PC-3 (cell line): ENCODE data around the gene FYN. TPM values are rescaled to one million over a fixed set of nuclear protein-coding genes. Genes with fewer than 3 reads are reported as not detected.

ENCODE experiments used
- ATAC-seq: fragments of 200-7000 bp; cut with Tn5 transposase; 2 replicates; pipeline ENCODE4 v1.9.1; 2020; ENCODE audit warnings: mild to moderate bottlenecking, moderate library complexity
- BruUV-seq: library from RNA; stranded (reverse); fragments of 400-500 nt; replicated peaks from 2 replicates; lab custom pipeline; 2021; lab: Mats Ljungman, UMichigan
- CTCF ChIA-PET: fragments of 300-600 bp; sonication (Branson Sonifier 250); formaldehyde crosslinking; loops from one replicate; lab custom pipeline; 2022; ENCODE audit warnings: antibody characterized with exemption; lab: Charles Lee
- POLR2A ChIA-PET: fragments of 300-600 bp; sonication (Branson Sonifier 250); formaldehyde crosslinking; loops from one replicate; lab custom pipeline; 2022; ENCODE audit warnings: antibody characterized with exemption; ENCODE audit not compliant: unreplicated experiment; lab: Charles Lee
- DNase-seq: peaks from one replicate; pipeline ENCODE4 v3.0.0-alpha.2; 2015
- H2AFZ ChIP-seq: fragments of 300-600 bp; sonication (generic); 2 replicates; pipeline ENCODE4 v1.6.0; 2016; ENCODE audit warnings: antibody characterized with exemption, low read length
- H3F3A ChIP-seq: fragments of 300-600 bp; sonication (generic); one replicate; pipeline ENCODE4 v1.6.0; 2017; ENCODE audit warnings: antibody characterized with exemption, low read length, control low read depth, mild to moderate bottlenecking; ENCODE audit not compliant: unreplicated experiment
- H3K27ac ChIP-seq: fragments of 300-600 bp; sonication (generic); 2 replicates; pipeline ENCODE4 v1.5.1; 2016; ENCODE audit warnings: mild to moderate bottlenecking, low read length
- H3K27me3 ChIP-seq: fragments of 300-600 bp; sonication (generic); 2 replicates; pipeline ENCODE4 v1.6.1; 2016; ENCODE audit warnings: low read length, mixed read lengths
- H3K36me3 ChIP-seq: fragments of 300-600 bp; sonication (generic); 2 replicates; pipeline ENCODE4 v1.6.1; 2016; ENCODE audit warnings: low read depth, mixed run types, low read length, mixed read lengths
- H3K4me1 ChIP-seq: fragments of 300-600 bp; sonication (generic); 2 replicates; pipeline ENCODE4 v1.5.1; 2016; ENCODE audit warnings: low read length; ENCODE audit not compliant: insufficient read depth
- H3K4me2 ChIP-seq: fragments of 300-600 bp; sonication (generic); 2 replicates; pipeline ENCODE4 v1.6.0; 2016; ENCODE audit warnings: low read length
- H3K4me3 ChIP-seq: fragments of 300-600 bp; sonication (generic); 2 replicates; pipeline ENCODE4 v1.5.1; 2016; ENCODE audit warnings: mild to moderate bottlenecking, low read length, mixed read lengths
- H3K79me2 ChIP-seq: fragments of 300-600 bp; sonication (generic); 2 replicates; pipeline ENCODE4 v1.6.1; 2017; ENCODE audit warnings: low read length, mixed read lengths
- H3K9ac ChIP-seq: fragments of 300-600 bp; sonication (generic); 2 replicates; pipeline ENCODE4 v1.6.0; 2016; ENCODE audit warnings: mild to moderate bottlenecking, low read length
- H3K9me2 ChIP-seq: fragments of 300-600 bp; sonication (generic); replicated peaks from 2 replicates; pipeline ENCODE4 v1.6.1; 2016; ENCODE audit warnings: mixed run types, low read length, mixed read lengths
- H3K9me3 ChIP-seq: fragments of 300-600 bp; sonication (generic); 2 replicates; pipeline ENCODE4 v1.6.1; 2016; ENCODE audit warnings: low read length, mixed read lengths
- H4K20me1 ChIP-seq: fragments of 300-600 bp; sonication (generic); 2 replicates; pipeline ENCODE4 v1.6.1; 2016; ENCODE audit warnings: low read length, mixed read lengths
- CTCF ChIP-seq: fragments of 300-600 bp; sonication (generic); conservative IDR thresholded peaks from 2 replicates; pipeline ENCODE4 v1.5.1; 2017; ENCODE audit warnings: antibody characterized with exemption, low read depth, mild to moderate bottlenecking, low read length
- EZH2 ChIP-seq: fragments of 300-600 bp; sonication (generic); IDR thresholded peaks from one replicate; pipeline ENCODE4 v1.6.1; 2017; ENCODE audit warnings: antibody characterized with exemption, mild to moderate bottlenecking, low read length; ENCODE audit not compliant: unreplicated experiment
- EZH2phosphoT487 ChIP-seq: fragments of 300-600 bp; sonication (generic); IDR thresholded peaks from 2 replicates; pipeline ENCODE4 v1.6.1; 2018; ENCODE audit warnings: mild to moderate bottlenecking, antibody characterized with exemption, low read length, borderline replicate concordance
- intact Hi-C: fragments of 100-400 bp; cut with micrococcal nuclease; formaldehyde crosslinking; loops from 2 replicates; pipeline ENCODE4 v1.9.0; 2023
- total RNA-seq: library from RNA; depleted of rRNA; stranded (reverse); fragments of >200 nt; gene quantifications from 2 replicates; pipeline ENCODE4 v1.2.3, GENCODE V29; 2014

FYN gene
- total RNA-seq, 1 experiment from 2014 or later: 27.6 TPM

DNA sequence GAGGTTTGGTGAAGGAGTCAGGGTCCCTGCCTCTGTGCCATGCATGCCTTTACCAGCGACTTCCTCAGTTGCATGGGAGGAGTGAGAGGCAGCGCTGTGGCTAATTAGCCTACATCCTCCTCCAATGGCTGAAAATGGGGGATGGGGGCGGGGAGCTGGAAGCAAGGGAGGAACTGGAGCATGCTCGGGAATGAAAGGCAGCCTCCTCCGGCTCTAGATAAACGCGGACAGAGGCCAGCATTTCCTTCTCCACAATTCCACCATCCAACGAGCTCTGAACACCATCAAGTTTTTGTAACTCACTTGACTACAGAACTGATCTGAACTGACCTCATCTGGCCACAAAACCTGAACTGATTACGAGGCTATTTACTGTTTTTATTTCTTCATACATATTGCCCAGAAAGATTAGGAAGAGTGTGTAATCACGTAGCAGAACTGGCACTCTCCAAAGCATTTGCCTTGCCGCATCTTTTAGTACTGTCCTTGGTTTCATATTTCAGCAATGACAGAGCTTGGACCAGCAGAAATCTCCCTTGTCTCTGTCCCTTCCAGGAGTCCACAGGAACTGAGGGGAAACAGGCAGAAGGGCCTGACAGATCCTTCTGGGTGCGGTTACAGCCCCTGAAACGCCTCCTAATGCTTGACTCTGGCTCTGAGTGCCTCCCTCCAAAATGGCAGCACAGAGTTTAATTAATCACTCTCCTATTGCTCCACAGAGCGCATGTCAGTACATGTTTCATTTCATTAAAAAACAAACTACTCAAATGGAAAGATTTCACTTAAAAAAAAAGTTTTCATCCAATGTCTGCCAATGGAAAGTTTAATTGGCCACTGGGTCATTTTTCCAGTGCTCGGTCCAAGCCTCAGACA is 209.3 kb downstream of the FYN start:
- ATAC-seq: no peak
- no peak overlapping the region for H2AFZ ChIP-seq
- H3K4me1 ChIP-seq: peaks cover 9% of the 10 kb centered on the region
- no peak for DNase-seq
- no peaks in the 10 kb centered on the region for H3K27me3 ChIP-seq
- H3K79me2 ChIP-seq: no peaks in the 10 kb centered on the region
- CTCF ChIA-PET: no interaction called here
- H3K9me3 ChIP-seq: no peaks in the 10 kb centered on the region
- no peak overlapping the region for H3K4me3 ChIP-seq
- H3K9me2 ChIP-seq: no peaks in the 10 kb centered on the region
- POLR2A ChIA-PET: no interaction called here
- H4K20me1 ChIP-seq: no peaks in the 10 kb centered on the region
- BruUV-seq: no TSS peak
- TF ChIP-seq EZH2phosphoT487 (no peak), EZH2 (no peak), CTCF (no peak)
- no peaks in the 10 kb centered on the region for H3K36me3 ChIP-seq
- no peaks in the 10 kb centered on the region for H3F3A ChIP-seq
- no peak overlapping the region for H3K9ac ChIP-seq
- H3K27ac ChIP-seq: no peak overlapping the region
- H3K4me2 ChIP-seq: no peak overlapping the region
- intact Hi-C loops: no loop called here

DNA sequence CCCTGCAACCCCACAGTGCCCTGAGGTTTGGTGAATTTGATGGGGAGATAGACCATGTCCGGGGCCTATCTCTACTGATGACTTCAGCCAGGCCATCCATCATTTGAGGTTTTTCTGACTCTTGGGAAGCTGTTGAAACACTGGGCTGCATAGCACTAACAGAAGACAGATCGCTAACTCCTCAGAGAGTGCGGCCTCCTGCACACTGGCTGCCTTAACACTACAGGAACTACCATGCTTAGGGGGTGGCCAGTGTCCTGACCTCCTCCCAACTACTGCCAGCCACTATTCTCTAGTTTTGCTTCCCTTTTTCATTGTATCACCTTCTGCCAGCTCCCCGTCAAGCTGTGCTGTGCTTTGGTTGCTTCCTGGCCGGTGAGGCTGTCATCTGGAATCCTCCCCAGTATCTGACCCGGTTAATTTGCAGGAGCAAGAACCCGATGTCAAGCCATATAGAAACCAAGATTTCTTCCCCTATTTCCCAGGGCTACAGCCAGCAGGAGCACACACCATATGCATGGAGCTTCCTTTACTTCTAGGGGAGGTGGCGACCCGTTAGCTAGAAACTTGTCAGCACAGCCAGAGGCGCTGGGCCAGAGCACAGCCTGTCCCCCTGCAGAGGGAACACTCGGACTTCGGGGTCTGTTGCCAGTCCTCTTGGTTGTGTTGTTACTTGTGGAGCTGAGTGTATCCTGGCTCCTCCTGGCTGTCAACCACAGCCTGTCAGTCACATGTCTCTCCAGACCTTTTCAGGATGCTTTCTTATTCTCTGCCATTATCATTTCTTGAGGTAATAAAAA is 210.3 kb downstream of the FYN start:
- POLR2A ChIA-PET: no interaction called here
- DNase-seq: no peak

More for the DNA sequence above, 210.3 kb downstream of the FYN start:
- H2AFZ ChIP-seq: no peak overlapping the region
- no peak for TF ChIP-seq CTCF
- TF ChIP-seq EZH2phosphoT487: no peak
- no peak for TF ChIP-seq EZH2
- no TSS peak for BruUV-seq
- no peak overlapping the region for H3K4me2 ChIP-seq
- no peak overlapping the region for H3K9ac ChIP-seq
- no peaks in the 10 kb centered on the region for H3K9me2 ChIP-seq
- H3K4me1 ChIP-seq: peaks cover 18% of the 10 kb centered on the region
- intact Hi-C loops: no loop called here
- CTCF ChIA-PET: no interaction called here
- no peaks in the 10 kb centered on the region for H3K9me3 ChIP-seq
- H3F3A ChIP-seq: no peaks in the 10 kb centered on the region
- H3K27ac ChIP-seq: no peak overlapping the region
- H3K4me3 ChIP-seq: no peak overlapping the region
- no peaks in the 10 kb centered on the region for H3K79me2 ChIP-seq
- H3K36me3 ChIP-seq: no peaks in the 10 kb centered on the region
- ATAC-seq: no peak; the same call in 1 of the 2 replicates
- no peaks in the 10 kb centered on the region for H3K27me3 ChIP-seq
- no peaks in the 10 kb centered on the region for H4K20me1 ChIP-seq
